ENCODE data around the gene ARRB1.

ARRB1 gene

DNA sequence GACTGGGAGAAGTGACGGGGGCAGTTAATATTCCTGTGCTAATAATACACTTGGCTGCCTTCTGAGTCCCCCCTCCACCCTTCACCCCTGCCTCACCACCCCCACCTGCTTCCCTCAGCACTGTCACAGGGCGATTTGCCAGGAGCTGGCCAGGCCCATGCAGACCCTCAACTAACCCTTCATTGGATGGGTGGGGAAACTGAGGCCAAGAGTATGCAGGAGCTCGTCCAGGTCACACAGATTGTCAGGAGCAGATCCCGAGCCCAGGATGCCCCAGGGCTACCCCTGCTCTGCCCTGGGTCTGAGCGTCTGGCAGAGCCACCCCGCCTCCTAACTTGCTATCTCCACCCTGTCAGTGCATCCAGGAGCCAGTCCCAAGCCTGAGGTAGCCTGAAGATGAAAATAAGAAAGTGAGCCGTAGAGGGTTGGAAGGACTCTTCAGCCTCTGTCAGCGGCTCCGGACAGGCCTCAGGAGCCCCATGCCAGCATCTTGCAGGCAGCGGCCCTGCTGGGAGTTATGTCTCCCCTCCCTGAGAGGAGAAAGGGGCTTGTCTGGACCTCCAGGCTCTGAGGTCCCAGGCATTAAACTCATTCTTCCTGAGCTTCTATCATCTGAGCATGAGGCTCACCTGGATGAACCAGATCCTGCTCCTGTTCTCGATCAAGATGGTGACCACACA is 104.7 kb downstream of the ARRB1 start:
- DNase-seq = no peak

GRCh38 chr11:75246006-75246670 is 105.3 kb downstream of the ARRB1 start:
- no peak for DNase-seq

GRCh38 chr11:75245356-75246005 is 106.0 kb downstream of the ARRB1 start:
- no peak for DNase-seq

DNA sequence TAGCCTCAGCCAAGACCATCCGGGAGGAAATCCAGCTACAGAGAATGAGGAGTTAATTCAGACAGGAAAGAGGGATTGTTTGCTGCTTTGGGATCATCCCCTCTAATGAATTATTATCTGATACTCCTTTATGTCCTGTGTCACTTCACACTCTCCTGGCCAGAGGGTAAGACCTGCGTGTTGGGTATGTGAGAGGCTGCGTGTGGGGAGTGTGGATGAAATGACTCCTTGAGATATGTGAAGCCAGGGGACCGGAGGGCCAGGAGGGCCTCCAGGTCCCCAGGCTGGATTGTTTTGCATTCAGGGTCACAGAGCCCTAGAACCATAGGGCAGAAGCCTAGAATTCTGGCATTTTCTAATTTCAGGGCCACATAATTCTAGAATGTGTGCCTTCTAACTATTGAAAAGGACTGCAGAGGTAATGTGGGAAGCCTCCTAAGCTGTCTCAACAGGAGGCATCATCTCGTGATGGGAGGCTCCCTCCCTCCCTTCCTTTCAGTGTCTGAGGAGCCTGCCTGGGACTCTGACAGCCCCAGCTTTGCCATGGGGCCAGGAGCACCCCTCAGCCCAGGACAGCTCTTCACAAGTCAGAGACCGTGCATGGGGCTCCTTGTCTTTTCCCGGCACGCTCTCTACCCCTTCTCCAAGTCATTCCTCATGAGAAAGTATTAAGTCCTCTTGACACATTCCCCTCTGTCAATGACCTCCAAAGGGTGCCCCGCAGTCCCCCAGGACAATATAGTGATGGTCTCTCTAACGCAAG is 107.2 kb downstream of the ARRB1 start:
- DNase-seq = no peak

- DNase-seq = no peak
These were observed 108.5 kb downstream of the ARRB1 start for GRCh38 chr11:75242722-75243600.

DNA sequence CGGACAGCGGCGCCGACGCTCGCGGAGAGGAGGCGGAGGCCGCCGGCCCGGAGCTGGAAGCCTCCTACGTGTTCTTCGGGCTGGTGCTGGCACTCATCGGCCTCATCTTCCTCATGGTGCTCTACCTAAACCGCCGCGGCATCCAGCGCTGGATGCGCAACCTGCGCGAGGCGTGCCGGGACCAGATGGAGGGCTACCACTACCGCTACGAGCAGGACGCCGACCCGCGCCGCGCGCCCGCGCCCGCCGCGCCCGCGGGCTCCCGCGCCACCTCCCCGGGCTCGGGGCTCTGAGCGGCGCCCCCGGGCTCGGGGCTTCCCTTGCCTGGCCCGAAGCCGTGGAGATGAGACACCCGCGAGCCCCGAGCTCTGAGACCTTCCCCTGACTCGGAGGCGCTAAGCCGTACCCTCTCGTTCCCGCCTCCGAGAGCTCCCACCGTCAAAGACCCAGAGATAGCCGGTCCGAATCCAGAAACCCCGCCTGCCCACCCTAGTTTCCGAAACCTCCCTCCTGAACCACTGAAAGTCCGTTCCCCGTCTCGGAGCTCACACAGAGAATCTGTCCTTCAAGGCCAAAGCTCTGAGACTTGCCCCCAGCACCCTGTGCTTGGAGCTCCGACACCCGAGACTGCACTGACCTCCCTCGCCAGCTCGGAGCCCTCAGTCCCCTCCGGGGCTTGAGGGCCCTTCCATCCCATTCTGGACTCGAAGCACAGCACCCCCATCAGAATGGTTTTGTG is 109.4 kb downstream of the ARRB1 start:
- no peak for DNase-seq

DNA sequence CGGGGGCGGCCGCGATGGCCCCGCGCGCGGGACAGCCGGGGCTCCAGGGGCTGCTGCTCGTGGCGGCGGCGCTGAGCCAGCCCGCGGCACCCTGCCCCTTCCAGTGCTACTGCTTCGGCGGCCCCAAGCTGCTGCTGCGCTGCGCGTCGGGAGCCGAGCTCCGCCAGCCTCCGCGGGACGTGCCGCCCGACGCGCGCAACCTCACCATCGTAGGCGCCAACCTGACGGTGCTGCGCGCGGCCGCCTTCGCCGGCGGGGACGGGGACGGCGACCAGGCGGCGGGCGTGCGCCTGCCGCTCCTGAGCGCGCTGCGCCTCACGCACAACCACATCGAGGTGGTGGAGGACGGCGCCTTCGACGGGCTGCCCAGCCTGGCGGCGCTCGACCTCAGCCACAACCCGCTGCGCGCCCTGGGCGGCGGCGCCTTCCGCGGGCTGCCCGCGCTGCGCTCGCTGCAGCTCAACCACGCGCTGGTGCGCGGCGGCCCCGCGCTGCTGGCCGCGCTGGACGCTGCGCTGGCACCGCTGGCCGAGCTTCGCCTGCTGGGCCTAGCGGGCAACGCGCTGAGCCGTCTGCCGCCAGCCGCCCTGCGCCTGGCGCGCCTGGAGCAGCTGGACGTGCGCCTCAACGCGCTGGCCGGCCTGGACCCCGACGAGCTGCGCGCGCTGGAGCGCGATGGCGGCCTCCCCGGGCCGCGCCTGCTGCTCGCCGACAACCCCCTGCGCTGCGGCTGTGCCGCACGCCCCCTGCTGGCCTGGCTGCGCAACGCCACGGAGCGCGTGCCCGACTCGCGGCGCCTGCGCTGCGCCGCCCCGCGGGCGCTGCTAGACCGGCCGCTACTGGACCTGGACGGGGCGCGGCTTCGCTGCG is 110.2 kb downstream of the ARRB1 start:
- DNase-seq = peak; percentile 83

DNA sequence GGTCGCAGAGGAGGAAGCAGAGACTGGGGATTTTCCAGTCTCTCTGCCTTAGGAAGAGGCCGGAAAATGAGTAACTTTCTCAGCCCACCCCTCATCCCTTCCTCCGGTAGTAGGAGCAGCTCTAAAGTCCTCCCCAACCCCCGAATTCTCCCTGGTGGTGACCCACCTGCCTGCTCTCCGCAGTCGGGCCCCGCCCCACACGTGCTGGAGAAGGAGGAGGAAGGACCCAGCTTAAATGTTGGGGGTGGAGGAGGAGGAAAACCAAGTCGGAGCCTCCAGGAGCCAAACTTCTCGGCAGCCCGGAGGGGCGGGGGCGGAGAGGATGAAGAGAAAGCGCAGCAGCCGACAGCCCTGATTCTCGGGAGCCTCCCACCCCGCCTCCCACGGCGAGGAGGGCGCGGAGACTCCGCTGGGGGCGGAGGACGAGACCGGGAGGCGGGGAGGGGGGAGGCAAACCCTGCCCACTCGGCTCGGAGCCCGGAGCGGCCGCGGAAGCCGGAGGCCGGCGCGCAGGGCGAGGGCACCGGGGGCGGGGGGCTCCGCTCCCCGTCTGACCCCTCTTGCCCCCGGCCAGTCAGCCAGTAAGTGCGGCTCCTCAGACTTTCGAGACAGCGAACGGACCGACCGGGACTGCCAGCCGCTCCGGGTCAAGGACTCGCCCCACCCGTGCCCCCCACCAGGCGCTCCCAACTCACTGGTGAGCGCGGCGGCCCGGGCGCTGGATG is 111.0 kb downstream of the ARRB1 start, which contains the start of gene TPBGL:
TPBGL (plus strand) TSS at position 464 of the 725 bp plus-strand sequence. CDS start 276 bp downstream, outside the sequence.
- no peak for DNase-seq

DNA sequence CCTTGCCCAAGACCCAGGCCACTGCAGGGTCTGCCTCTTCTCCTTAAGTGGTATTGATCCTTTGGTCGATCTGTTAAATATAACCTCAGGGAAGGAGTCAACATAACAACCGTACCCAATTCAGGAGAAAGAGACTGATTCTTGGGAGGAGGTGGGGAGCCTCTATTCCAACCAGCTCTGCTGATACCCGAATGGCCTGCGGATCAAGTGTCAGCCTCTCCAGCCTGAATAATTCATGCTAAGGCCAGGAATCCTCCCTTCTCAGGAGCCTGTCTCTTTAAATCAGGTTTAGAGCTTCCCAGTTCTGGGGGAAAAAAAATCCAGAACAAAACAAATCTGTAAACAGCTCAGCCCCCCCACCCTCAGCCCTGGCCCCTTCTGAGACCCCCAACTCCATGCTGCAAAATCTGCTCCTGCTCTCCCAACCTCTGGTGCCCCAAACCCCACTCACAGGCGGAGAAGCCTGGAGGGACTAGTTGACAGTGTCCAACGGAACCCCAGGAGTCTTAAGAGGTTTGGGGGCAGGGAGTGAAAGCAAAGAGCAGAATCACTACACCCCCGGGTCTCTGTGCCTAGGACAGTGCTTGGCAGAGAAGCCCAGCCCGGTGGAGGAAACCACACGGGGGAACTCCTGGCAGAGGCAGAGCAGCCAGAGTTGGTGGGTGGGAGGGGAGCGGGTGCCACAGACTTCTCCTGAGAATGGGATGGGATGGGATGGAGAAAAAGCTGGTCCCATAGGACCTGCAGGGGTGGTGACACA is 111.8 kb downstream of the ARRB1 start:
- DNase-seq = no peak

DNA sequence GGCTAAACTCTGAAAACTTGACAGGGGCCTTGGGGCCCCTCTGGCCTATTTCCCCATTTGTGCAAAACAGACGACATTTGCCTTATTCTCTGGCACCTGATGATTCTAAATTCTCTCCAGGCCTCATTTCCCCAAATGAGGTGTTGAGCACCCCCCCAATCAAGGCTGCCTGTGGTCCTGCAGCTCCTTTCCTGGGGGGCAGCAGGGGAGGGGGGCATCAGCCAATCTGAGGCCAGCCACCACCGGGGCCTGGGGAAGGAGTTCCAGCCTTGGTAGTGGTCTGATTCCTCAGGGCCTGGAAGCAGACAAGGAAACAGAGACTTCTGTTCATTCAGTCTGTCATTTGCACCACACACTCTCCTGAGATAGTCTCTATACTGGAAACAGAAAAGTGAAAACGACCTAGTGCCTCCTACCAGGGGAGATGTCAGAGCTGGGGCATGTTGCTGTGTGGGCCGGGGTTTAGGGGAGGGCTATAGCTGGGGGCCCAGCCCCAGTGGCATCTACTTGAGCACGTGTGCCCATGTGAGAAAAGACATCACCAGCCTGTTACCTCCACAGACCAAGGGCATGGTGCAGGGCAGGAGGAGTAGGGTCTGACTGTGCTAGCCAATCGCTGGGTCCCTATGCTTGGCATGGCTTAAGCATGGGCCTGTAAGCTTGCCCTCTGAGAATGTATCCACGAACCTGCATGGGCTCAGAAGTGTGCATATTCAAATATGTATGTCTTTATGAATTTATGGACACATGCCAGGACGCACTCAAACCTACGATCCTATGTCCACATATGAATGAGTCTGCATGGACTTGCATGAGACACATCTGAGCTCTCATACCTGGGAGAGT is 112.6 kb downstream of the ARRB1 start:
- no peak for DNase-seq

DNA sequence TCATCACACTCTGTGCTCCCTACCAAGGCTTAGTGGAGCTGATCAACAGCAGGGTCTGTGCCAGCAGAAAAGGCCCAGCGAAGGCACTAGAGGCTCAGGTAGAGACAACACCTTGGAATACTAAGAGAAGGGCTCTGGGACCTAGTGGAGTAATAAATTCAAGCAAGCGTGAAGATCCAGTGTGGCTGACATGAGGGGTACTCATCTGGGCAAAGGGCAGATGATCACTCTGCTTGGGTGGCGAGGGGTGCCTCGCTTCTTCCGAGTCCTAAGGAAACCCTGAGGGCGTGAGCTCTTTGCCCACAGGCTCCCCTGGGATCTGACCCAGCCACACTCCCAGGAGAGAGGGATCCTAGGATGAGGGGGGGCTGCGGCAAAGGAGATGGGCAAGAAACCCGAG is 114.4 kb downstream of the ARRB1 start:
- DNase-seq = no peak

- DNase-seq = peak; percentile 12
These were observed 115.4 kb downstream of the ARRB1 start for GRCh38 chr11:75236062-75236461.

GRCh38 chr11:75233754-75234172 is 117.7 kb downstream of the ARRB1 start:
- DNase-seq = peak; percentile 70

- DNase-seq = no peak
These were observed 120.8 kb downstream of the ARRB1 start for GRCh38 chr11:75230621-75231020.

DNA sequence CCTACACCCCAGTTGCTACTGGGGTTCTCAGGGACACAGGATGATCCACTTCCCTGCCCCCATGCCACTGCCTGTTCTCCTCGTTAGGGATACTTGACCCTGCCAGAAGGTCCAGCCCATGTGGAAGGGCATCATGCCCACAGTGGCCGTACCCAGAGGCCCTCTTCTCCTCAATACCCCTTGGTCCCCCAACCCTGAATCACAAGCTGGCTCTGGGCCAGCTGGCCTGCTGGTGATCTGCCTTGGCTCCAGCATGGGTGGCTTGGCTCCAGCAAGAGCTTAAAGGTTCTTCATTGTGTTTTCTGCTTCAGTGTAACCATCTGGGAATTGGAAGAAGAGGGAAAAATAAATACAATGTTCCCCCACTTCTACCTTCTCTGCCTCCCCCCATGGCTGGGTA is 122.0 kb downstream of the ARRB1 start:
- DNase-seq = no peak

- DNase-seq = no peak
These were observed 125.7 kb downstream of the ARRB1 start for GRCh38 chr11:75225794-75226193.

GRCh38 chr11:75223954-75224643 is 127.4 kb downstream of the ARRB1 start:
- no peak for DNase-seq

Measured in fibroblast of skin of scalp (primary cell).